ENCODE results near the gene TPGS2.

Gene TPGS2

DNA sequence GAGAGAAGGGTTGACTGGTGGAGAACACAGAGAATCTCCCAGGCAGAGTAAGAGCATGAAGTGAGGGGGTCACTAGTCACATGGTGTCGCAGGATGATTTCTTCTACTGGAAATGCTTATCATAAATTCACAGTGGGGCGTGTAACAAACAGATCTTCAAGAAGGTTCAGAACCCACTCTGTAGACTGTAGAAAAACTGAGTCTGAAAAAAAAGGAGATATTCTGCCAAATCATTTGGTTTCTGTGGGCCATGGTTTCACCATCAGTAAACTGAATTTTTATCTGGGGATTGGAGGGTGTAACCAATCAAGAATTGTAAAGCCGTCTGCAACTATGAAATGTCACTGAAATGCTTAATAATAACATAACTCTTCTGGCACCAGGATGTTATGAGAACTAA is 15.0 kb downstream of the TPGS2 start:
- no peak overlapping the region for H3K4me3 ChIP-seq (ENCODE audit: low read depth, low read length)
- DNase-seq (ENCODE audit: low read depth) = no peak
- no peak for TF ChIP-seq CTCF (IDR thresholded peaks at IDR 0.05; ENCODE audit: low read depth, low read length, missing control alignments)

- TF ChIP-seq CTCF (IDR thresholded peaks at IDR 0.05; ENCODE audit: low read depth, low read length, missing control alignments) = no peak
Measured at GRCh38 chr18:36813101-36813775, 15.6 kb downstream of the TPGS2 start.

GRCh38 chr18:36812678-36813077 is 16.1 kb downstream of the TPGS2 start:
- no peak overlapping the region for H3K4me3 ChIP-seq (ENCODE audit: low read depth, low read length)
- no peak for DNase-seq (ENCODE audit: low read depth)
- no peak for TF ChIP-seq CTCF (IDR thresholded peaks at IDR 0.05; ENCODE audit: low read depth, low read length, missing control alignments)

More at GRCh38 chr18:36813101-36813775, 15.6 kb downstream of the TPGS2 start:
- DNase-seq (ENCODE audit: low read depth) = no peak
- no peak overlapping the region for H3K4me3 ChIP-seq (ENCODE audit: low read depth, low read length)

DNA sequence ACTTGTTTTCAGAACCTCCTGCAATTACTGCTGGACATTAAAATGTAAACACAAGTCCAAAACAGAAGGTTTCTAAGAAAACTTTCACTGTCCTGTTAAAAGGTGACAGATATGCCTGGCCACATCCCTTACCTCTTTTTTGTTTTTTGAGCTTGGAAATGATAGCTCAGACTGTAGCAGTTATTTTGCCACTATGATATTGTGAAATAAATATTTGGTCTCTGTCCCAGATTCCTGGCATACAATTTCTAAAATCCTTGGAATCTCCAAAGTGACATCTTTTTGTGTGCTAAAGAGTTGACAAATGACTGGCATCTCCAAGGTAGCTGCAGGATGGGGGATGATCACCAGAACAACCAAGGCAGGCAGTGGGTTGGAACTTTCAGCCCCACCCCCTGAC is 16.8 kb downstream of the TPGS2 start:
- DNase-seq (ENCODE audit: low read depth) = no peak
- TF ChIP-seq CTCF (IDR thresholded peaks at IDR 0.05; ENCODE audit: low read depth, low read length, missing control alignments) = no peak
- no peak overlapping the region for H3K4me3 ChIP-seq (ENCODE audit: low read depth, low read length)

DNA sequence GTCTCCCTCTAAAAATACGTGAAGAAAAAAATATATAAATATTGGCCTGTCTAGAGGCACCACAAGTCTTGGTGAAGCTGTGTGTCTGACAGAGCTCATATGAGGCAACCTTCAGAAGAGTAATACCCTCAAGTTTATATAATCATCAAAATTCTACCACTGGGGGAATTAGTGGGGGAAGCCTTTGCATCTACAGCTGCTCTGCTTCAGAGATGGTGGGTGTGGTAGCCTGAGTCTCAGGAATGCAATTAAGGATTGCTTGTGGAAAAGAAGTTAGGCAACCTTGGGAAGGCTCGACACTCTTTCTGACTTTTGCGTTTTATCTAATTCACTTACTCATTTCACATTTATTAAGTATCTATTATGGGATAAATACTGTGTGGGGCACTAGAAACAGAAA is 17.4 kb downstream of the TPGS2 start:
- no peak overlapping the region for H3K4me3 ChIP-seq (ENCODE audit: low read depth, low read length)
- DNase-seq (ENCODE audit: low read depth) = no peak
- TF ChIP-seq CTCF (IDR thresholded peaks at IDR 0.05; ENCODE audit: low read depth, low read length, missing control alignments) = no peak

GRCh38 chr18:36809590-36810381 is 19.0 kb downstream of the TPGS2 start:
- H3K4me3 ChIP-seq (ENCODE audit: low read depth, low read length) = no peak overlapping the region
- DNase-seq (ENCODE audit: low read depth) = peak; percentile 35
- peak; percentile 73 for TF ChIP-seq CTCF (IDR thresholded peaks at IDR 0.05; ENCODE audit: low read depth, low read length, missing control alignments)

All from GM12864 (cell line).